ENCODE measurements around the gene GNAO1. TPM values are rescaled to one million over a fixed set of nuclear protein-coding genes. Genes with fewer than 3 reads are reported as not detected.

GNAO1 gene
- total RNA-seq, 1 donor from 2014 or later: 0.53 TPM

DNA sequence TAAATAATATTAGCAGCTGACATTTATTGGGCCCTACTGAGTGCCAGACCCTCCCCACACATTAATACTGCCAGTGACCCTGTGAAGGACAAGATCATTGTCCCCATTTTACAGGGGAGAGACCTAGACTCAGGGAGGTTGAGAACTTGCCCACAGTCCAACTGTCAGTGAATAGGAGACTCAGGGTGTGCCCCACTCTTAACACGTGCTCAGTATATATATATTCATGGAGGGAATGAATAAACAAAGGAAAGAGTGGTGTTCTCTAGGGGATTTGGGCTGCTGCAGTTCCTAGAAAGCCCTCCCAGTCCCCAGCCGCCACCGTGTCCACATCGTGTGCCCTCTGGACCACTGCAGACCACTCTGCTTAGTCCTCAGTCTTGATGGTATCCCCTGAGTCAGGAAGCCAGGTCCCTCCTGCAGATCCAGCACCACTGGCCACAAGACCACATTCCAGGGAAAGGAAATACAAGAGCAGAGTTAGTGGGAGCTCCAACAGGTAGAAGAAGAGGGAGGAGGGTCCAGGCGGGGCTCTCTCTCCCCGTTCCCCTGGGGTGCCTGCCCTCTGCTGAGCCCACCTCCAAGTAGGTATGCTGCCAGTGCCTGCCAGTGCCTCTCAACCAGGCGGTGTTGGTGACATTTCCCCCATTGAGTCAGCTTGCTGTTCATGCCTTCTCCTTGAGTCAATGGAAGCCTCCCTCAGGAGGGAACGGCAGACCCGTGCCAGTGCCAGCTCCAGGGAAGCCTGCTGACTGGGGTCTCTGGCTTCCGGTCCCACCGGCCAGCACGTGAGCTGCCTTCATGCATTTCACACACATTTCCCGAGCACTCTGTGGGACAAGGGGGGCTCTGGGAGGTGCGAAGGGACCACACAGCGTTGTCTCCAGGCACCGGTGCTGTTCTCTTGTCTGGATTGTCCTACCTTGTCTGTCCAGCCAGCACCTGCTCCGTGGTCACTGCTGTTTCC lies 75.6 kb downstream of the GNAO1 start:
- no peaks in the 10 kb centered on the region for H3K9me3 ChIP-seq
- H3K27ac ChIP-seq: no peak overlapping the region
- H3K36me3 ChIP-seq: no peaks in the 10 kb centered on the region
- no peak for DNase-seq (ENCODE audit: low spot score in 2 of 2)
- intact Hi-C loops (cut with DNase I): loop anchor here (5.0 kb wide), 1 partner anchor 75 kb away; the partner anchor contains the start of gene GNAO1
- H3K4me1 ChIP-seq: peaks cover 0 to 10% of the 10 kb centered on the region in 2 donors
- H3K4me3 ChIP-seq: no peak overlapping the region
- no peak for TF ChIP-seq CTCF (IDR thresholded peaks at IDR 0.05)
- H3K27me3 ChIP-seq: no peaks in the 10 kb centered on the region

DNA sequence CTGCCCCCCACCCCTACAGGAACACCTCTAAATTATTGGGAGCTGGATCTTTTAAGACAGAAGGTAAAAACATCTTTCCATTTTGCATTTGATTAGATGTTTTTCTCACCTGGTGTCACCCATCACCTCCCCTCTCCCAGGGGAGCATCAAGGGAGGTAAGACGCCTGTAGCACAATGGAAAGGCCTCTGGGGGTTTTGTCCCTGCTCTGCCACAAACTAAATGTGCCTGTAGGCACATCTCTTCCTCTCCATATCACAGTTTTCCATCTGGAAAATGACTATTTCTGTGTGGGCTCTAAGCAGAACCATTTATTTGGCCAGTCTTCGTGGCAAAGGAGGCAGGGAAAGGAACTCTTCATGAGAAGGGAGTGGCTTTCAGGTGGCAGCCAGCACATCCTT lies 76.6 kb downstream of the GNAO1 start:
- H3K9me3 ChIP-seq: no peaks in the 10 kb centered on the region
- no peak overlapping the region for H3K4me3 ChIP-seq
- DNase-seq (ENCODE audit: low spot score in 2 of 2): no peak
- no peaks in the 10 kb centered on the region for H3K27me3 ChIP-seq
- no peak overlapping the region for H3K27ac ChIP-seq
- H3K4me1 ChIP-seq: peaks cover 0 to 10% of the 10 kb centered on the region in 2 donors
- TF ChIP-seq CTCF (IDR thresholded peaks at IDR 0.05): no peak
- no peaks in the 10 kb centered on the region for H3K36me3 ChIP-seq
- intact Hi-C loops (cut with DNase I): loop anchor here (5.0 kb wide), 1 partner anchor 76 kb away; the partner anchor contains the start of gene GNAO1

DNA sequence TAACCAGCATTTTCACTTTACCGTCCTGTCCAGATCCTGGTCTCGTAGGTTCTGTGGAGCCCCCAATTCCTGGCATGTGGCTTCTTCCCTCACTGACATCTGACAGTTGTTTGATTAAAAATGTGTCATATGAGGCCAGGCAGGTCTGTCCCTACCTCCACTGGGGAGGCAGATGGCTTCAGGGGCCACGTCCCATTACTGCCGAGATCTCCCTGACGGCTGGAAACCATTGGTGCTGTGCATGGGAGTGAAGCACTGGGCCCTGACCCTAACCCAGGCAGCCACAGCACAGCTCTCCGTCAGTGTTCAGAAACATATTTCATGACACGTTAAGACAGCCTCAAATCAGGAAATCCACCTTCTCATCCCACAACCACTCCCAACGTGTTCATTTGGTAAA lies 77.5 kb downstream of the GNAO1 start:
- intact Hi-C loops (cut with DNase I): loop anchor here (5.0 kb wide), 1 partner anchor 76 kb away; the partner anchor contains the start of gene GNAO1
- H3K9me3 ChIP-seq: no peaks in the 10 kb centered on the region
- no peak overlapping the region for H3K4me3 ChIP-seq
- no peak for DNase-seq (ENCODE audit: low spot score in 2 of 2)
- H3K36me3 ChIP-seq: no peaks in the 10 kb centered on the region
- peaks cover 0 to 10% of the 10 kb centered on the region in 2 donors for H3K4me1 ChIP-seq
- no peaks in the 10 kb centered on the region for H3K27me3 ChIP-seq
- peak overlapping the region; percentile 76 to 78 for H3K27ac ChIP-seq
- TF ChIP-seq CTCF (IDR thresholded peaks at IDR 0.05): no peak

GRCh38 chr16:56269281-56269680 lies 78.0 kb downstream of the GNAO1 start:
- Histone ChIP-seq H3K4me3 (no peak overlapping the region), H3K9me3 (no peaks in the 10 kb centered on the region), H3K27me3 (no peaks in the 10 kb centered on the region), H3K36me3 (no peaks in the 10 kb centered on the region), H3K4me1 (peaks cover 0 to 10% of the 10 kb centered on the region in 2 donors), H3K27ac (peak overlapping the region; percentile 76 to 78)
- no peak for TF ChIP-seq CTCF (IDR thresholded peaks at IDR 0.05)
- intact Hi-C loops (cut with DNase I): loop anchor here (5.0 kb wide), 1 partner anchor 77 kb away; the partner anchor contains the start of gene GNAO1
- no peak for DNase-seq (ENCODE audit: low spot score in 2 of 2)

DNA sequence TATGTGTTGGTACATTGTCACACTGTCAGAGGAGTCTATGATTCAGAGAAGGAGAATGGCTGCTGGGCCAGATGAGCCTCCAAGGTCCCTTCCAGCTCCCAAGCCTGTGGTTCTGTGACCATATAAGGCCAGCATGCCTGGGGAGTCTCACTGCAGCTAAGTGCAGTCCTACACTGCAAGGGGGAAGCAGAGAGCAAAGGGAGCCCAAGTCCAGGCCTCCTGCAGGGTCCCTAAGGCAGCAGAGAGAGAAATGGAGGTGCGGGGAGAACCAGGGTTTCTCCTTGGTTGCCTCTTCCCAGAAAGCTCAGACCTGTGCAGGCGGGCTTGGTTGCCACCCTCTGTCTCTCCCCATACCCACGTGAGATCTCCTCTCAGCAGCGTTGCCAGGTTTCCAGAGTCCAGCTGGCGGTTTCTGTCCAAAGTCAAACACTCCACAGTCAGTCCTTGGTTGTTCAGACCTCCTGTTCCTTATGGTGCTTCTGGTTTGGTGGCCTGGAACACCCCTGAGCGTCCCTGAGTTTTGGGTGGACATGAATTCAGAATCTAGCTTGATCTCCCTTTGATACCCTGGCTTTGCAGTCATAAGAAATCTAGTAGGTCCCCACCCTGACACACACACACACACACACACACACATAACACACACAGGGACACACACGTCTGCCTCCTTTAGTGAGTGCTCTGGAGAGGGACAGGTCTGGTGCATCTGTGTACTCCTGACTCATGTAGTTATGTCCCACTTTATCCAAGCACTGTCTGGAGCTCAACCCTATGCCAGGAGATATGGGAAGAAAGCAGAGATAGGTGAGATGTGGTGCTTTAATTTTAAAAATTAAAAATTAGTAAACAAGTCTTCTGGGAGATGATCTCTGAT lies 78.8 kb downstream of the GNAO1 start:
- intact Hi-C loops (cut with DNase I): loop anchor here (5.0 kb wide), 1 partner anchor 78 kb away; the partner anchor contains the start of gene GNAO1
- Histone ChIP-seq H3K9me3 (no peaks in the 10 kb centered on the region), H3K4me3 (no peak overlapping the region), H3K4me1 (peaks cover 0 to 10% of the 10 kb centered on the region in 2 donors), H3K36me3 (no peaks in the 10 kb centered on the region), H3K27me3 (no peaks in the 10 kb centered on the region), H3K27ac (peak overlapping the region; percentile 76 to 78)
- peak; percentile 12 to 36 (median 13) for TF ChIP-seq CTCF (IDR thresholded peaks at IDR 0.05)
- DNase-seq (ENCODE audit: low spot score in 2 of 2): peak in 1 of 2 donors; percentile 72
